HG02943 (cell line): ENCODE data around the gene WNT11.

Experiments
- ATAC-seq: cut with Tn5 transposase; IDR thresholded peaks from one replicate; pipeline ENCODE4 v1.9.1; 2021; ENCODE audit warnings: mild to moderate bottlenecking, low read depth, moderate library complexity; ENCODE audit not compliant: unreplicated experiment

WNT11 gene

GRCh38 chr11:76239483-76240160 is 33.3 kb upstream of the WNT11 start:
- no peak for ATAC-seq

DNA sequence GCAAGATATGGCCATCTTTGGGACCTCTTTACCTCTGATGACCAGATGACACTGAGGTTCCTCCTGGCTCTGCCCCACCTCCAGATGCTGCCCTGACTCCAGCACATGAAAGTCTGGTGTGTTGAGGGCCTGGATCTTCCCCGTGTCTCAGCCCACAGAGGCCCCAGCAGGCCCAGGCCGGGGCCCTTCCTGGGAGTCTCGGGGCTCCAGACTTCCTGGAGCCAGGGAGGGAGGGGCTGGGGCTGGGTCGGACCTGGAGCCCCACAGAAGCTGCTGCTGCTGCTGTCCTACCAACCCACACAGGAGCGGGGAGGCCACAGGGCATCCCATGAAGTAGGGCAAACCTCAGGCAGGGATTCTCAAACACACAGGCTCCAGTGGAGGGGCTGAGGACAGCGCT is 32.2 kb upstream of the WNT11 start:
- no peak for ATAC-seq

DNA sequence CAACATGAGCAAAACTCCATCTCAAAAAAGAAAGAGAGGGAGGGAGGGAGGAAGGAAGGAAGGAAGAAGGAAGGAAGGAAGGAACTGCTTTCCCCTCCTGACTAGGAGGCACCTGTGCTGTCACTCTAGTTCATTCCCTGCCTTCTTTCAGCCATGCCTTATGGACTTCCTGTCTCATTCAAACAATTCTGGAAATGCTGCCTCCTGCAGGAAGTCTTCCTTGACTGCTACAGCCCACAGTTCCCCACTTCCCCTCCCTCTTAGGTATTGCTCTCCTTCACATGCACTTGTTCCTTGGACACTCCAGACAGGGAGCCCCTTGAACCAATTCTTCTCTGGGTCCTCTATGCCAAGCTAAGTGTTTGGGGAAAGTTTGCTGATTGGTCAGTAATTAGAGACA is 31.6 kb upstream of the WNT11 start:
- no peak for ATAC-seq

- ATAC-seq = no peak
Measured at GRCh38 chr11:76237000-76237649, 30.8 kb upstream of the WNT11 start.

DNA sequence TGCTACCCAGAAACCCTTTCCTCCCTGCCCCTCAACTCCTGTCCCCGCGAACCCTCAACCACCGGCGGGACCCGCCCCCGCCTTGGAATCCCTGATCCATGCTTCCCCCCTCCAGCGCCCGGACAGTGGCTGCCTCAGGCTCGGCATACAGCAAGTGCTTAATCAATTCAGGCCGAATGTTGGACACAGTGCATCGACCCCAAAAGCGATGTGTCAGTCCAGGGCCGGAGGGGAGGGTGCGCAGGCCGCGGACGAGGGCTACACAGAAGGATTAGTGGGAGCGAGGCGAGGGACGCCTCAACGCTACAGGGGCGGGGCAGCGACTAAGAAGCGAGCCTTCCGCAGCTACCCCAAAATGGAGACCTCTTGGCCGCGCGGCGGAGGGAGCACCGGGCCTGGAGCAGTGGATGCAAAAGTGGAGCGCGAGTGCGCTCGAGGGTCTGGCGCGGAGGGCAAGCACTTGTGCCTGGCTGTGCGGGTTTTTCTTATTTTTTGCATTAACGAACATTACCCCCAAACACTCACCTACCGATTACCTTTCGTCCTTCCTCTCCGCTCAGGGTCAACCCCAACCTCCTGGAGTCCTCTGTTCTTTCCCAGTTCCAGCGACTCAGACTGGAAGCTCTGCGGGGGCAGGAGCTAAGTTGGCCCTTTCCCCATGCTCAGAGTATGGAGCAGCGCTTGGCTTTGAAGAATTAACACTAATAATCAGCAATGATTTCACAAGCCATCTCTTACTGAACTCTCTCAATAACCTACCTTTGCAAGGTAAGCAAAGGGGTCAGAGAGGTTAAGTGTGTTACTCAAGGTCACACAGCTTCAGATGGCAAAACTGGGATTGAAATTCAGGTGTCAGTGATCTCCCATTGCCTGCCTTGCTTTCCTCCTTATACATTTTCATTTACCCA is 30.0 kb upstream of the WNT11 start:
- peak; percentile 6 for ATAC-seq

- peak; percentile 63 for ATAC-seq
Measured at GRCh38 chr11:76235233-76236091, 29.2 kb upstream of the WNT11 start.

- no peak for ATAC-seq
Measured at GRCh38 chr11:76234416-76235232, 28.3 kb upstream of the WNT11 start.

DNA sequence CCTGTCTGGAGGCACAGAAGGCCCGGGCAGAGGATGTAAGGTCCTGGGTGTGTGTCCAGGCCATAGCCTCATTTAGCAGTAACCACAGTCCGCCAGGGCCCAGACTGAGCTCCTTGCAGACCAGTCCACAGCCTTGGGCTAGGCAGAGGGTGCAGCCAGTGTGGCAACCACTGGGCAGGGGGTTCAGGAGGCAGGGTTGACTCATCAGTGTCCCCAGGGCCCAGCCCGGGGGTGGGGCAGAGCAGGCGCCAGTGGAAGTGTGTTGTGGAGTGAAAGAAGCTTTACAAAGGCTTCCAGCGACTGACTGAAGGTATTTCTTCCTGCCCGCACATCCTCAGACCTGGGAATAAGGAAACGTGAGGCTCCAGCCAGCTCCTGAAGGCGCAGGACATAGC is 27.7 kb upstream of the WNT11 start:
- no peak for ATAC-seq

DNA sequence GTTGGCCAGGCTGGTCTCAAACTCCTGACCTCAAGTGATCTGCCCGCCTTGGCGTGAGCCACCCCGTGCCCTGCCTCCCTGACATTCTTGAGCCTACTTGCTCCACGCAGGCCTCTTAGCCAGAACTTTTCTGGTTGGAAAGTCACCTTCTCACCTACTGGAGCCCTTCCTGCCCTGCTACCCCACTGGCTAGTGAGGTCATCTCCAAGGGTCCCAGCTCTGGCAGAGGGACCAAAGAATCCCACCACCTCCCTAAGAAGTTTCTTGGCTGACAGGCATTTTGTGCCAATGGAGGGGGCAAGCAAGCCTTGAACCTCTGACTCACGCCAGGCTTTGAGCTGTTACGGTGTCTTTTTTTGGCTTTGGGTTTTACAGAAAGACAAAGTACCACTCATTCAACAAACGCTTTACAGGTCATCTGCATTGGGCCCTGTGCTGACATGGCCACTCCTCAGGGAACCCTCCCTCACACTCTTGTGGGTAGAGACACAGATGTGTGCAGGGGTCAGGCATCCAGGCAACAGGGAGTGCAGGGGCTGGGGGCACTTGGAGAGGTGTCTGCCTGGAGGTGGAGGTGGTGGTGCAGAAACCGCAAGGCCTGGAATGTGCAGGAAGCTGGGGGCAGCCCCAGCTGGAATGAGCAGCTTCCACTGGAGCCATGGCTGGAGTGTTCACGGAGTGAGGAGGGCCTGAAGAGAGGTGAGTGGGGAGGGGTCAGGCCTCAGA is 27.1 kb upstream of the WNT11 start:
- no peak for ATAC-seq

- ATAC-seq = no peak
Measured at GRCh38 chr11:76232026-76232665, 25.8 kb upstream of the WNT11 start.

GRCh38 chr11:76231121-76231738 is 24.9 kb upstream of the WNT11 start:
- ATAC-seq = no peak

- ATAC-seq = no peak
Measured at GRCh38 chr11:76230392-76230791, 24.1 kb upstream of the WNT11 start.

DNA sequence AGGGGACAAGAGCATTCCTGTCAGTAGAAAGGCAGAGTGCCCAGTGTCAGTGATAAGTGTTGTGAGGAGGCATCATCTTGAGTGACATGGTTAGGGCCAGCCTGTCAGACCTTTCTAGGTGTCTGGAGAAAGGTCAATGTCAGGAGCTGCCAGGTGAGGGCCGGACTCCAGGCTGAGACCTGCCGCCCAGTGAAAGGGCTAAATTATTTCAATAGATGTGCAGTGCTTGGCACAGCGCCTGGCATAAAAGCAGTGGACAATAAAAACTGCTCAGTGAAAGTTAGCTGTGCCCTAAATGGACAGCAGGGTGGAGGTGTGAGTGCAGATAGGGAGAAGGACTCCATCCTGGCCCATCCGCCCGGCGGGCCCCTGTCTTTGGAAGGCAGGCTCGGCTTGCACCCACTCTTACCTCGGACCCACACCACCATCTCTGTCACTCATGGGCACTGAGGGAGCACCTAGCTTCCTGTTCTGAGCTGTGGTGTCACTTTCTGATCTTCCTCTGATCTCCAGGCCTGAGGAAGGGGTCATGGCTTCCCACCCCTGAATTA is 23.5 kb upstream of the WNT11 start:
- no peak for ATAC-seq

- ATAC-seq = no peak
Measured at GRCh38 chr11:76228875-76229149, 22.5 kb upstream of the WNT11 start.

GRCh38 chr11:76228071-76228874 is 22.0 kb upstream of the WNT11 start:
- ATAC-seq = no peak

DNA sequence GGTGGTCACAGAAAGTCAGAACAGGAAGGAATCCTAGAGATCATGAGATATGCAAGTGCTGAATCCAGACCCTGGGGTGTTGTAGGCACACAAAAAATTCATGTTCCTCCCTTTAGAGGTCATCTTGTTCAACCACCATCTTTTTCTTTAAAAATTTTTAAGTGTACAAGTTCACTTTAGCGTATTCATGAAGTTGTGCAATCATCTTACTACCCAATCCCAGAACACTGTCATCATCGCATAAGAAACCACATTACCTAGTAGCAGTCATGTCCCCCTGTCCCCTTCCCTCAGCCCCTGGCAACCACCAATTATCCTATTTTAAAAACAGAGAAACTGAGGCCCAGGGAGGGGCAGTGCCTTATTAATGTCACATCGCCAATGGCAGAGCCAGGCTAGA is 20.3 kb upstream of the WNT11 start:
- ATAC-seq = no peak

DNA sequence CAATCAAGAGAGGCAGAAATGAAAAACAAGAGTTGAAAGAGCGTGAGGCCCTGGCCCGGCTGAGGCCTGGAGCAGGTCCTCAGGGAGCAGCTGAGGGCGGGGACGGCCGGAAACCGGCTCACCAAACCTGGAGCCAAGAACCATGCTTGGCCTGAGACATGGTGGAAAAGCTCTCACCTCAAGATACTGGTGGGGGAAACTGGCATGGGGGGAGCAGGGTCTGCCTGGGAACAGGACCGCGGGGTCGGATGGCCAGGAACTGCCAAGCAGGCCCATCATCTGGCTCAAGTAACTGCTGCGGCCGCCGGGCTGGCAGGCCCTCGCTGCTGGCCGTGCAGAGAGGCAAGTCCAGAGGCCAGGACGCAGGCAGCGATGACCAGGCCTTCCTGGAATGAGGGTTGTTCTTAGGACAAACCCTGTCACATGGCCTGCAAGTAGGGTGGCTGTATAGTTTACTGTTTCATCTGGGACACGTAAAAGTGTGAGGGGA is 18.9 kb upstream of the WNT11 start:
- no peak for ATAC-seq
